Stomach (tissue), 4 donors: ENCODE results near the gene SLAMF7.

ENCODE experiments used
- POLR2A ChIP-seq, 4 donors: fragments of 450-650 bp; IDR thresholded peaks; one replicate each; pipeline ENCODE4 v1.6.1; 2016; ENCODE audit warnings: antibody characterized with exemption in 4 of 4, control low read depth in 2 of 4, mild to moderate bottlenecking in 1 of 4, moderate library complexity in 1 of 4
- TF ChIP-seq, protein P1 (sequence below), 7 experiments: fragments of 450-650 bp in 4 of 7; fragments of 200-600 bp in 3 of 7; sonication (generic) in 3 of 7; IDR thresholded peaks; one replicate each; pipeline ENCODE4 v1.5.1; 2016 to 2019; ENCODE audit warnings: antibody characterized with exemption in 7 of 7, control low read depth in 2 of 7, mild to moderate bottlenecking in 1 of 7

GRCh38 chr1:160778976-160779375, 39.9 kb downstream of the SLAMF7 start:
- no peak for TF ChIP-seq POLR2A (IDR thresholded peaks at IDR 0.05)
- TF ChIP-seq, protein P1, sequence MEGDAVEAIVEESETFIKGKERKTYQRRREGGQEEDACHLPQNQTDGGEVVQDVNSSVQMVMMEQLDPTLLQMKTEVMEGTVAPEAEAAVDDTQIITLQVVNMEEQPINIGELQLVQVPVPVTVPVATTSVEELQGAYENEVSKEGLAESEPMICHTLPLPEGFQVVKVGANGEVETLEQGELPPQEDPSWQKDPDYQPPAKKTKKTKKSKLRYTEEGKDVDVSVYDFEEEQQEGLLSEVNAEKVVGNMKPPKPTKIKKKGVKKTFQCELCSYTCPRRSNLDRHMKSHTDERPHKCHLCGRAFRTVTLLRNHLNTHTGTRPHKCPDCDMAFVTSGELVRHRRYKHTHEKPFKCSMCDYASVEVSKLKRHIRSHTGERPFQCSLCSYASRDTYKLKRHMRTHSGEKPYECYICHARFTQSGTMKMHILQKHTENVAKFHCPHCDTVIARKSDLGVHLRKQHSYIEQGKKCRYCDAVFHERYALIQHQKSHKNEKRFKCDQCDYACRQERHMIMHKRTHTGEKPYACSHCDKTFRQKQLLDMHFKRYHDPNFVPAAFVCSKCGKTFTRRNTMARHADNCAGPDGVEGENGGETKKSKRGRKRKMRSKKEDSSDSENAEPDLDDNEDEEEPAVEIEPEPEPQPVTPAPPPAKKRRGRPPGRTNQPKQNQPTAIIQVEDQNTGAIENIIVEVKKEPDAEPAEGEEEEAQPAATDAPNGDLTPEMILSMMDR (IDR thresholded peaks at IDR 0.05) = no peak
